SIG-M5 treated with dmso at 0.1 percent for 504 hours (cell line): ENCODE results near the gene MEGF11.

ENCODE experiments used
- DNase-seq: peaks from one replicate; lab custom pipeline; 2025; ENCODE audit not compliant: unreplicated experiment; lab: John Stamatoyannopoulos, UW

Gene MEGF11

GRCh38 chr15:66253418-66254088, at the start of gene MEGF11:
MEGF11 (minus strand) TSS chr15:66253750; CDS start chr15:66128403, 125,347 bp downstream.
- DNase-seq, result no peak

DNA sequence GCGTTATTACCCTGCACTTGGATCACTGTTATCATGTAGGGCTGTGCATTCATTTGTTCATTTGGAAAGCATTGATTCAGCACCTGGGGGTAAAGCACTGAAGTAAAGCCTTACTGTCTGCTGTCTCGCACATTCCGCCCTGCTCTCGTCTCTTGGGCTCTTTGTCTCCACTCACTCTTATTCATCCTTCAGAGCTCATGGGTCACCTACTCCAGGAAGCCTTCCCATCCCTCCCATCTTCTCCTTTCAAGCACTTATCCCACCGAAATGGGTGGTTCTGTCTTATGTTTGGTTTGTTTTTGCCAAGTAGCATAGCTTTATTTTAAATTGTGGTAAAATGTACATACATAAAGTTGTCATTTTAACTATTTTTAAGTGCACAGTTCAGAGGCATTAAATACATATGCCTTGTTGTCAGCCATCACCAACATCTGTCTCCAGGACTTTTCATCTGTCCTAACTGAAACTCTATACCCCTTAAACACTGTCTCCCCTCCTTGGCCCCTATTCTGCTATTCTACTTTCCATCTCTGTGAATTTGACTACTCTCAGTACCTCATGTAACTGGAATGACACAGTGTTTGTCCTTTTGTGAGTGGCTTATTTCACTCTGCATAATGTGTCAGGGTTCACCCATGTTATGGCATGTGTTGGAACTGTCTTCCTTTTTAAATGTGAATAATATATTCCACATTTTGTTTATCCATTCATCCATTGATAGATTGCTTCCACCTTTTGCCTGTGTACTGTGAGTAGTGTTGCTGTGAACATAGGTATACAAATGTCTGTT, 49.1 kb upstream of the MEGF11 start:
- DNase-seq, result no peak

DNA sequence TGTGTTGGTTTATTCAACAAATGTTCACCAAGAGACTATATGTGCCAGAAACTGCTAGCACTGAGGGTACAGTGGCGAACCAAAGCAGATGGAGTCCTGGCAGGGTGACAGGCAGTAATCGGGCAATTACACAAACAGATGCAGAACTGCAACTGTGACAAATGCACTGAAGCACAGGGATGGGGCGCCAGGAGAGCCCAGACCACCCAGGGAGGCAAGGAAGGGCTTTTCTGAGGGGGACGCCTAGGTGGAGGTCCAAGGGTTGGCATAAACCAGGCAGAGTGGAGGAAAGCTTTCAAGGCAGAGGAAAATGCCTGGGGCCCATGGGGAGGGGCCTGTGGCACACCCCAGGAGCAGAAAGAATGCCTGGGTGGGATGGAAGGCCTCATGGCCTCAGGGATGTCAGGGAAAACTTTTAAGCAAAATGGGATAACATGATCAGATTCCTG, 45.3 kb upstream of the MEGF11 start:
- no peak for DNase-seq

DNA sequence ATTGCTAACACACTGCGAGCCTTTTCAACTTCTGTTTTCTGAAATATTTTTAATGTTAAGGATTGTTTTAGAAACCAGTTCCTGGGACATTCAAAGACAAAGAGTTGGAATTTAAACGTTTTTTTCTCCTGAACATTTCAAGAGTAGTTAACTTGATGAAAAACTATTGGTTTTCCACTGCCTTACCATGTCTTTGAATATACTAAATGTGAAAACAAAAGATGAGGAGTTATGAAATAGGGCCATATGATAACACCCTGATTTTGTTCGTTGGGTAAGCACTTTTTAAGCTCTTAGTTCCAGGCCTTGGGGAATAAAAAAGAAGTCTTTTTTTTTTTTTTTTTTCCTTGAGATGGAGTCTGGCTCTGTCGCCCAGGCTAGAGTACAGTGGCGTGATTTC, 42.6 kb upstream of the MEGF11 start:
- no peak for DNase-seq

DNA sequence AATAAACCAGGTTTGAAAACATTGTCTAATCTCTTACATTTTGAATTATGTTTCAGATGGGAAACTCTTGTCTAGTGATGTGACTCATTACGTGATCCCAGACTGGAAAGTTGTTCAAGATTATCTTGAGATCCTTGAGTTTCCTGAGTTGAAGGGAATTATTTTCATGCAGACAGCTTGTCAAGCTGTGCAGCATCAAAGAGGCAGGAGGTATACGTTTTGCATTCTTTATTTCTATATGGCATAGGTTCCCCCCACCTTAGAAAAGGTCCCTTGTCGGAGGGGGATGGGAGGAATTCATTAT, 41.3 kb upstream of the MEGF11 start:
- no peak for DNase-seq

DNA sequence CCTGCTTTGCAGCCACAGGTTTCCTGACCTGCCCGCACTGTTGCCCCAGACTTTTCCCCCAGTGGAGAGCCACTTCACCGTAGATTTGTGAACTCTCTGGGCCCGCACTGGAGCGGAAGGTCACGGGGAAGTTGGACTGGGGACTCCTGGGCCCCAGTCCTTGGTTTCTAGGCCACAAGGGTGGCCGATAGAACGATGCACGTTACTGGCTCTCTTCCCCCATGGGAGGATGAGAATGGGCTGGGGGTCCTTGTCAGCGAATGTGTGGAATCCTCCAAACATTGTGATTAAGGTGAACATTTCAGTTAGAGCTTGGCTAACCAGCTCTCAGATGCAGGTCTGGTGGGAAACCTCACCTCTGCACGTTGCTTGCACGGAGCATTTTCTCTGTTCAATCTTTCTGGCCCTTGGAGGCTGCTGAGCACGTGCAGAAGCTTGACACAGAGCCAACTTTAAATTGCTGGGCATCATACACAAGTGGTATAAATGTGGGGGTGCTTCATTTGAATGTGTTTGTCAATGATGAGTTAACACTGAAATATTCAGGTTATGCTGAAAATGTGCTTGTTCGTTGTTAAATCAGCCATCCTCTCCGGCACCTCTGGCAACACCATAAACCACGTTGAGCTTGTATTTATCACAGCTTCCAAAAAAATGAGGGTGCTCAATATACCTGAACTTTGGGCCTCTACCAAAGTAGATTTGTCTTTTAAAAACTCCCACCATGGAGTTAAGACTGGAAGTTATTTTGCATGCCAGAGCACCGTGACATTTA, 40.8 kb upstream of the MEGF11 start:
- DNase-seq, result peak; percentile 60

GRCh38 chr15:66293419-66294156, 40.0 kb upstream of the MEGF11 start, which contains the start of gene DIS3L:
DIS3L (plus strand) TSS chr15:66293568; CDS start chr15:66293597, 29 bp downstream.
- DNase-seq, result peak; percentile 60

DNA sequence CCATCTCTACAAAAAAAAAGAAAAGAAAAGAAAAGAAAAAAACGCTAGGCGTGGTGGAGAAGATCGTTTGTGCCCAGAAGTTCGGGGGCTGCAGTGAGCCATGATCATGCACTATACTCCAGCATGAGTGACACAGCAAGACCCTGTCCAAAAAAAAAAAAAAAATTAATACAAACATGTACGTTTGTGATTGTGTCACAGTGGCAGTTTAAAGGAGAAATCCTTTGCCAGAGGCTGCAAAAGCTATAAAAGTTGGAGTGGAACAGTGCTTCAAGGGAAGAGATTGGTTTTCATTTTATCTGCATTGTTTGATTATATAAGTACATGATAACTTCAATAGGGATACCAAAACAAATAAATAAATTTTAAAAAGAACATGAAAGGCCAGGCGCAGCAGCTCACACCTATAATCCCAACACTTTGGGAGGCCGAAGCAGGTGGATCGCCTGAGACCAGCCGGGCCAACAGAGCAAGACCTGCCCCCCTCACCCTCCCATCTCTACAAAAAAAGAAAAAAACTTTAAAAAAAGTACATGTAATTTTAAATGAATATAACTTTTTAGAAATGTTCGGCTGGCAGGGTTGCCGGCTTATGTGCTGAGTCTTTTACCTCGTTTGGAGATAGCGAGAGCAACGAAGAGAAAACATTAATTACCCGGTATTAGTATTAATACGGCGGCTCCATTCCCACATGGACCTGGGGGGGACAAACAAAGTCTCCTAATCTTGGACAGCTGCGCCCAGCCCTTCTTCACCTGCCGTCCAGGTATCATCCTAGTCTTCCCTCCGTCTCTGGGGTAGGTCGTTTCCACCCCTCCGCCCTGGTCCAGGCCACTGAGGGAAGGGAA, 39.2 kb upstream of the MEGF11 start:
- no peak for DNase-seq

DNA sequence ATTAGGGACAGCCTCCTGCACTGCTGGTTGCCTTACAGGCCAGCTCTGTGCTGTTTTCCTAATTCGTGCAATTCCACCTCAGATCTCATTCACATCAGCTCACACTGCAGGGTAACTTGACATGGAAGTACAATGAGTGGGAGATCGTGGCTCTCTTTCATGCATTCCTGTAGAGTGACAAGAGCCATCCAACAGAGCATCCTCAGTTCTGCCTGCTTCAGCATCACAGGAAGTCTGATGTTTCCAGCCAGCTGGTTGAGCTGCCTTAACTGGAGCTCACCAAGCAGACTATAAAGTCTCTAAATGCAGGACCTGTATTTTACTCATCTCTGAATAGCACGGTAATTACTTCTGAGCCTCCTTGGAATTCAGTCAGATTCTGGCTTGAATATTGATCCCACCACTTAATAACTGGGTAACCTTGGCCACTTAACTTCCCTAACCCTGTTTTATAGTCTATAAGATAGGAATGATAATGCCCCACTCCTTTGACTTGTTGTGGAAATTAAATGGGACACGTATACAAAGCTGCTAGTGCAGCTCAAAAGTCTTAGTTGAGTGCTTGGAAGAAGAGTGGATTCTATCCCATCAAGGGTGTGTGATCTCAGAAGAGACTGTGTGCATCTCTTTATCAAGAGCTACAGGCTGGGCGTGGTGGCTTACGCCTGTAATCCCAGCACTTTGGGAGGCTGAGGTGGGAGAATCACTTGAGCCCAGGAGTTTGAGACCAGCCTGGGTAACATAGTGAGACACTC, 38.4 kb upstream of the MEGF11 start:
- DNase-seq, result no peak

GRCh38 chr15:66290518-66290917, 37.0 kb upstream of the MEGF11 start:
- no peak for DNase-seq

GRCh38 chr15:66290007-66290406, 36.5 kb upstream of the MEGF11 start:
- no peak for DNase-seq

- no peak for DNase-seq
Observed at GRCh38 chr15:66288551-66289185, 35.1 kb upstream of the MEGF11 start.

DNA sequence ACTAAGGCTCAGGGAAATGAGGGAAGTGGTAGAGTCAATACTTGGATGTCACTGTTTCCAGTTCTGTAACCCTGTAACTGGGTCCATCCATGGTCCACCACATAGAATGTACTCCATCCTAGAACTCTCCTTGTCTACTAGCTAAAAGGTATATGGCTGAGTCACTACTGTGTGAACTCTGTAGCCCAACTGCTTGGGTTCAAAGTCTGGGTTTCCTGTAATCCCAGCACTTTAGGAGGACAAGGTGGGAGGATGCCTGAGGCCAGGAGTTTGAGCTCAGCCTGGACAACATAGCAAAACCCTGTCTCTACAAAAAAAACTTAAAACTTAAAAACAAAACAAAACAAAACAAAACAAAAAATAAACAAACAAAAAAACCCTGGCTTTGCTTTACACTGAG, 34.5 kb upstream of the MEGF11 start:
- no peak for DNase-seq

- DNase-seq, result peak; percentile 48
Observed at GRCh38 chr15:66287461-66288057, 34.0 kb upstream of the MEGF11 start.

GRCh38 chr15:66285533-66286280, 32.2 kb upstream of the MEGF11 start:
- DNase-seq, result no peak

- no peak for DNase-seq
Observed at GRCh38 chr15:66284271-66284670, 30.7 kb upstream of the MEGF11 start.

DNA sequence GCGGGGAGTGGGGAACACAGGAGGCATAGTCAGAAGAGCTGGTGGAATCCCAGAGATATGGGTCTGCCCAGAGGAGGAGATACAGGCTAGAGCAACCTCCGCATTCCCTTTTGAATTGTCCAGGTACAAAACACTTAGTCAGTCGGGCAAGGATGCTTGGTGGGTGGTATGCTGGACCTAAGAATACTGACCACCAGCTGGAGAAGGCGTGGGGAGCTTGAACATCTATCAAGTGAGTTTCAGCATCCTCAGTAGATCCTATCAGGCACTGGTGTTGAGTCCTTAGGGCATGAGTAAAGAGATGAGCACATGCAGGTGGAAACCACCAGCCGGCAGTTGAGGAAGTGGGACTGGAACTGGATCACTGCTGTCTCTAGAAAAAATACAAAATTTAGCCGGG, 25.1 kb upstream of the MEGF11 start:
- DNase-seq, result no peak

DNA sequence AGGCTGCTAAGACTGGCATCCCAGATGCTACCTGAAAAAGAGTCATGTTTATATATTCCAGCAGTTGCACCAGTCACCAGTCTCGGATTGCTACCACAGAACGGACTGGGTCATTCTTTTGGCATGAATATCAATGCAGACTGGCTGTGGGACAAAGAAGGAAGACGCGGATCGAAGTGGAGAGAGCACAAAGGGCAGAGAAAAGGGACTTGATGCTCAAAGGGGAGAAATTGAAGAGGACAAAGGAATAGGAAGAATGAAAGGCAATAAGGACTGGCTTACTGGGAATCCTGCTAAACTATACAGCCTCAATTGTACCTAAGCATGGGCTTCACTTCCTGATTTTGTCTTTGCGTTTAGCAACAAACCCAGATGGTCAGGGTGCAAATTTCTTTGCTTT, 24.5 kb upstream of the MEGF11 start:
- DNase-seq, result no peak
